Measurements from ENCODE around the gene LRRIQ4. TPM values are rescaled to one million over a fixed set of nuclear protein-coding genes. Genes with fewer than 3 reads are reported as not detected.
A peak's percentile ranks its signal among the peaks of the same experiment; 100 is the strongest.

The LRRIQ4 gene
- total and polyA plus RNA-seq, 8 donors, result 0.09 to 0.18 (median 0.15) TPM

GRCh38 chr3:169855514-169855913 is 42.8 kb downstream of the LRRIQ4 start:
- no peak overlapping the region for H3K4me3 ChIP-seq
- ATAC-seq, result no peak
- H3K36me3 ChIP-seq, result no peaks in the 10 kb centered on the region
- intact Hi-C loops (cut with DNase I), result no loop called here
- no peak for TF ChIP-seq CTCF (IDR thresholded peaks at IDR 0.05)
- no peaks in the 10 kb centered on the region for H3K27me3 ChIP-seq
- DNase-seq, result no peak
- no peaks in the 10 kb centered on the region for H3K9me3 ChIP-seq
- no peak overlapping the region for H3K27ac ChIP-seq
- no peaks in the 10 kb centered on the region for H3K4me1 ChIP-seq

DNA sequence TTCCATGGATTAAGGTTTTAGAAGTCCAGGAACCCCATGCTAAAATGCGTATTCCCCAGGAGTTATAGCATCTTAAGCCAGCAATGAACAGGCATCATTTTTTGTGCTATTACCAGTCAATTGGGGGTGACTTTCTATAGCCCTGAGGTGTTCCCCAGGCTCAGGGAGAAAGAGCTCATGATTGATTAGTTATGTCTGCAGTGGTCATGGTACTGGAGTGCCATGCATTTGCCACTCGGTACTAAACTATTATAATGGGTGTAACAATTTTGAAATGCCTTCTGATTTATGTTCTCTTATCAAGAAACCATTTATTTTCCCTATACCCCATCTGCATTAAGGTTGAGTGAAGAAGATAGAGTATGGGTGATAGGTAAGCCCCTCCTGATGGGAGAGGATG is 45.1 kb downstream of the LRRIQ4 start:
- no peak overlapping the region for H3K27ac ChIP-seq
- no peak overlapping the region for H3K4me3 ChIP-seq
- H3K9me3 ChIP-seq, result no peaks in the 10 kb centered on the region
- H3K36me3 ChIP-seq, result no peaks in the 10 kb centered on the region
- ATAC-seq (no peak), DNase-seq (no peak)
- no peaks in the 10 kb centered on the region for H3K27me3 ChIP-seq
- H3K4me1 ChIP-seq, result no peaks in the 10 kb centered on the region
- no peak for TF ChIP-seq CTCF (IDR thresholded peaks at IDR 0.05)
- intact Hi-C loops (cut with DNase I), result no loop called here

GRCh38 chr3:169861871-169862270 is 49.2 kb downstream of the LRRIQ4 start:
- Histone ChIP-seq H3K27ac (no peak overlapping the region), H3K4me1 (peaks cover 0 to 22% of the 10 kb centered on the region in 2 donors), H3K36me3 (no peaks in the 10 kb centered on the region), H3K4me3 (no peak overlapping the region), H3K27me3 (no peaks in the 10 kb centered on the region), H3K9me3 (no peaks in the 10 kb centered on the region)
- no peak for TF ChIP-seq CTCF (IDR thresholded peaks at IDR 0.05)
- intact Hi-C loops (cut with DNase I), result no loop called here
- ATAC-seq (no peak), DNase-seq (no peak)

- ATAC-seq, result peak; percentile 98
- peak; percentile 90 to 95 for TF ChIP-seq CTCF (IDR thresholded peaks at IDR 0.05)
- intact Hi-C loops (cut with DNase I), result no loop called here
Measured at GRCh38 chr3:169863458-169863899, 50.8 kb downstream of the LRRIQ4 start.

DNA sequence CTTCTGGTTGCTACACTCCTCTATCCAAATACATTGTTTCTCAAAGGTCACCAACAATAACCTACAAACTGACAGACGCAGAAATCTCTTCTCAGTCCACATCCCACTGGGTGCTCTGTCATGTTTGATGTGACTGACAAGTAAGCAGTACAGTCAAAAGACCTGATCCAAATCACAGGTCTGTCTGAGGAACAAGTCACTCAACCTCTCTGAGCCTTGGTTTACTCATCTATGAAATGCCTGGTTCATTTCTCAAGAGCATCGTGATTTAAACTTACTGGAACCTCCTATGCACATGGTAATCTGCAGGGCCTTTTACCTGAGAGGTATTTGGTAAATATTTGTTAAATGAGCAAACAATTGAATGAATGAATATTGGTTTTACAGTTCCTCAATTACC is 51.6 kb downstream of the LRRIQ4 start:
- intact Hi-C loops (cut with DNase I), result no loop called here
- no peak for DNase-seq

More at GRCh38 chr3:169863458-169863899, 50.8 kb downstream of the LRRIQ4 start:
- H3K4me3 ChIP-seq, result no peak overlapping the region
- peak in 3 of 4 donors; percentile 43 to 83 (median 63) for DNase-seq
- peaks cover 0 to 22% of the 10 kb centered on the region in 2 donors for H3K4me1 ChIP-seq
- H3K27me3 ChIP-seq, result no peaks in the 10 kb centered on the region
- H3K27ac ChIP-seq, result no peak overlapping the region
- H3K36me3 ChIP-seq, result no peaks in the 10 kb centered on the region
- no peaks in the 10 kb centered on the region for H3K9me3 ChIP-seq

More for the DNA sequence above, 51.6 kb downstream of the LRRIQ4 start:
- no peak overlapping the region for H3K27ac ChIP-seq
- no peaks in the 10 kb centered on the region for H3K36me3 ChIP-seq
- H3K9me3 ChIP-seq, result no peaks in the 10 kb centered on the region
- no peaks in the 10 kb centered on the region for H3K27me3 ChIP-seq
- no peak overlapping the region for H3K4me3 ChIP-seq
- ATAC-seq, result no peak
- peaks cover 0 to 23% of the 10 kb centered on the region in 2 donors for H3K4me1 ChIP-seq
- no peak for TF ChIP-seq CTCF (IDR thresholded peaks at IDR 0.05)

Data from left lung (tissue), 10 donors.